22Rv1 (cell line): Measurements from ENCODE around the gene GBF1.

Experiments
- H3K27ac ChIP-seq: fragments of 450-650 bp; 2 replicates; pipeline ENCODE4 v1.5.1; 2017
- CTCF ChIP-seq: fragments of 450-650 bp; IDR thresholded peaks from 2 replicates; pipeline ENCODE4 v1.5.1; 2017; ENCODE audit warnings: mild to moderate bottlenecking
- ZFX ChIP-seq: fragments of 450-650 bp; IDR thresholded peaks from 2 replicates; pipeline ENCODE4 v1.6.1; 2017; ENCODE audit warnings: antibody characterized with exemption, borderline replicate concordance

The GBF1 gene

DNA sequence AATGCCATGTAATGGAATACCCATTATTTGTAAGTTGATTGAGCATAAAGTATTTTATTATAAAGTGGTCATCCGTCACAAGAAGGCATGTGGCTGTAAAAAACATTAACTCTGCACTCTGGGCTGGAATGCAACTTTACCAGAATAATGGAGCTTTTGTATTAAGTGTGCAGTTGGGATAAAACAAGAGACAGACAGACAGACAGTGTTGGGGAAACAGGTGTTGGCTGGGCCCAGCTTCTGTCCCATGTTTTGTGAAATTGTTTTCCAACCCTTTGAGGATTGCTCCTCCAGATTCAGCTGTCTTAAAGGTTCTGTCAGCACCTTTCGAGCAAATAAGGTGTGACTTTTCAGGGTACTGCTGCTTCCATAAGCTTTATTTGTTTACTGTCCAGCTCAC, 82.3 kb downstream of the GBF1 start:
- TF ChIP-seq CTCF = no peak
- TF ChIP-seq ZFX = no peak
- no peak overlapping the region for H3K27ac ChIP-seq

GRCh38 chr10:102332772-102333171, 87.4 kb downstream of the GBF1 start:
- TF ChIP-seq ZFX (no peak), CTCF (no peak)
- no peak overlapping the region for H3K27ac ChIP-seq

- no peak overlapping the region for H3K27ac ChIP-seq
- no peak for TF ChIP-seq CTCF
- TF ChIP-seq ZFX = no peak
These were observed 88.8 kb downstream of the GBF1 start for GRCh38 chr10:102334101-102334500.

- TF ChIP-seq CTCF (no peak), ZFX (no peak)
- H3K27ac ChIP-seq = no peak overlapping the region
These were observed 89.9 kb downstream of the GBF1 start for GRCh38 chr10:102335184-102335583.

- H3K27ac ChIP-seq = no peak overlapping the region
- TF ChIP-seq CTCF (no peak), ZFX (no peak)
These were observed 95.8 kb downstream of the GBF1 start for GRCh38 chr10:102341038-102341688.

DNA sequence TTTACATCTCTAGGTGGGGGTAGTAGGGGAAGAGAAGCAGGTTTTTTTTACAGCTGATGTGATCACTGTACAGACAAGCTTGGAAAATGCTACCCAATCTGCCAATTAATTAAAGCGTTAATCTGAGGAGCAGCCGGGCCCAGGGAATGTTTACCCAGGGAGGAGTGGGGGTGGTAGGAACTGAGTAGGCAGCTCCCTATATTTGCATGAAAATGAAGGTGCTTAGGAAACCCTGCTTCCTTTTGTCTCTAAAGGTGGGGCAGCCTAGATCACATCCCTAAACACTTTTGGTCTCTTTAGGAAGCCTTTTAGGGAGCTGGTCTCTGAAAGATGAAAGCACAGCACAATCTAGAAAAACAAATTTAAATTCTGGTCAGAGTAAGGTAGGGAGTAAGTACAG, 97.1 kb downstream of the GBF1 start:
- TF ChIP-seq ZFX (no peak), CTCF (no peak)
- H3K27ac ChIP-seq = no peak overlapping the region

DNA sequence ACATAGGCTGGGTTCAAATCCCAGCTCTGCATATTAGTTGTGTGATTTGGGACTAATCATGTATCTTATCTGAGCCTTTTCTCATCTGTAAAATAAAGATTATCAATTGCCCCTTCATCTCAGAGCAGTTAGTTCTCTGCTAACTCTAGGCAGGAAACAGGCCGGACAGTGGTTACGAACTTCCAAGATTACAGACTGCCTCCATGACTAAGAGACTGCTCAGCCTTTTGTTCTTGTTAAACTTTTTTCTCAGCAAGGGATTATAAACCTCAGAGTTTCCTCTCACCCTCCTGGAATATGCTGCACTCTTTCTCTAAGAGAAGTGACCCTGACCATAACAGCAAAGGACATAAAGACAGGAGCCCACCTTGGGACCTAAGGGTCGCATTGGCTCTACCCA, 97.6 kb downstream of the GBF1 start:
- TF ChIP-seq CTCF = no peak
- TF ChIP-seq ZFX = no peak

More for the DNA sequence above, 97.6 kb downstream of the GBF1 start:
- H3K27ac ChIP-seq = no peak overlapping the region
